ENCODE data around the gene SEZ6L. TPM values are rescaled to one million over a fixed set of nuclear protein-coding genes. Genes with fewer than 3 reads are reported as not detected.
A peak's percentile ranks its signal among the peaks of the same experiment; 100 is the strongest.

SEZ6L gene
- total RNA-seq, 1 experiment from 2014 or later, result not detected

GRCh38 chr22:26174280-26174679 is 5.0 kb downstream of the SEZ6L start:
- Histone ChIP-seq H3K4me3 (replicated peaks in 1 of 2; ENCODE audit: low read depth in 1 of 2, low read length in 2 of 2) (no peak overlapping the region), H3K9ac (ENCODE audit: low read length) (no peak overlapping the region), H3K27ac (ENCODE audit: low read depth, low read length) (no peak overlapping the region), H3K4me1 (ENCODE audit: control insufficient read depth in 1 of 2, insufficient read depth in 2 of 2, low read length in 2 of 2) (no peaks in the 10 kb centered on the region), H3K9me2 (ENCODE audit: insufficient read depth) (no peaks in the 10 kb centered on the region), H2AFZ (ENCODE audit: low read depth, low read length, poor library complexity, severe bottlenecking) (no peak overlapping the region), H3K9me3 (ENCODE audit: control insufficient read depth in 1 of 2, insufficient read depth in 1 of 2, low read depth in 1 of 2, low read length in 2 of 2) (no peaks in the 10 kb centered on the region), H4K20me1 (ENCODE audit: insufficient read depth) (no peaks in the 10 kb centered on the region), H3K79me2 (ENCODE audit: insufficient read depth, low read length) (no peaks in the 10 kb centered on the region), H3K36me3 (ENCODE audit: control insufficient read depth in 1 of 2, insufficient read depth in 2 of 2, low read length in 2 of 2) (no peaks in the 10 kb centered on the region), H3K4me2 (ENCODE audit: low read length) (no peak overlapping the region), H3K27me3 (ENCODE audit: insufficient read depth, low read length) (peaks cover 34% of the 10 kb centered on the region; the same call in 1 of the 2 replicates)
- intact Hi-C loops (cut with micrococcal nuclease), result loop anchor here (5.0 kb wide), 1 partner anchor 133 kb away; no protein-coding TSS in a partner anchor
- TF ChIP-seq CTCF (IDR thresholded peaks at IDR 0.05 in 2 of 3, conservative IDR thresholded peaks at IDR 0.05 in 1 of 3; ENCODE audit: borderline replicate concordance in 1 of 3, insufficient read depth in 1 of 3, low read depth in 2 of 3, low read length in 2 of 3) (peak in 1 of 3 experiments; percentile 18; a peak in 2 of 6 replicates), TCF7L2 (IDR thresholded peaks at IDR 0.05; ENCODE audit: borderline replicate concordance, extremely low read depth, insufficient read depth, insufficient read length) (no peak)
- ATAC-seq, result peak; percentile 50; the same call in 1 of the 2 replicates
- ChIA-PET RAD21 (ENCODE audit: low non-redundant PET in 1 of 2, low total read pairs in 2 of 2, uncharacterized antibody in 2 of 2, unreplicated experiment in 2 of 2) (no interaction called here), POLR2A (no interaction called here), CTCF (interaction anchor here (1.4 kb wide), 1 partner anchor 156 kb away, joined by 3 read pairs; no protein-coding TSS in a partner anchor)
- no TSS peak for BruUV-seq (replicated peaks)
- no peak for DNase-seq (ENCODE audit: low read depth, low spot score)

GRCh38 chr22:26182723-26183122 is 13.5 kb downstream of the SEZ6L start:
- ChIA-PET CTCF (interaction anchor here (2.0 kb wide), 1 partner anchor 10 kb away, joined by 5 read pairs; no protein-coding TSS in a partner anchor), POLR2A (no interaction called here), RAD21 (ENCODE audit: low non-redundant PET in 1 of 2, low total read pairs in 2 of 2, uncharacterized antibody in 2 of 2, unreplicated experiment in 2 of 2) (no interaction called here)
- H3K27ac ChIP-seq (ENCODE audit: low read depth, low read length), result no peak overlapping the region
- H3K9me3 ChIP-seq (ENCODE audit: control insufficient read depth in 1 of 2, insufficient read depth in 1 of 2, low read depth in 1 of 2, low read length in 2 of 2), result no peaks in the 10 kb centered on the region
- H3K27me3 ChIP-seq (ENCODE audit: insufficient read depth, low read length), result peaks cover 15% of the 10 kb centered on the region; the same call in 1 of the 2 replicates
- H3K4me2 ChIP-seq (ENCODE audit: low read length), result no peak overlapping the region
- no peaks in the 10 kb centered on the region for H3K79me2 ChIP-seq (ENCODE audit: insufficient read depth, low read length)
- H3K4me1 ChIP-seq (ENCODE audit: control insufficient read depth in 1 of 2, insufficient read depth in 2 of 2, low read length in 2 of 2), result no peaks in the 10 kb centered on the region
- no peak overlapping the region for H3K4me3 ChIP-seq (replicated peaks in 1 of 2; ENCODE audit: low read depth in 1 of 2, low read length in 2 of 2)
- no peak overlapping the region for H2AFZ ChIP-seq (ENCODE audit: low read depth, low read length, poor library complexity, severe bottlenecking)
- DNase-seq (ENCODE audit: low read depth, low spot score), result no peak
- no peaks in the 10 kb centered on the region for H4K20me1 ChIP-seq (ENCODE audit: insufficient read depth)
- ATAC-seq, result no peak
- no peak for TF ChIP-seq REST (IDR thresholded peaks at IDR 0.05; ENCODE audit: low read depth)
- TF ChIP-seq FOSL1 (IDR thresholded peaks at IDR 0.05; ENCODE audit: low read depth), result no peak
- no peak for TF ChIP-seq POLR2AphosphoS5 (IDR thresholded peaks at IDR 0.05; ENCODE audit: low read depth, low read length)
- TF ChIP-seq CEBPB (IDR thresholded peaks at IDR 0.05; ENCODE audit: low read depth), result no peak
- TF ChIP-seq RAD21 (IDR thresholded peaks at IDR 0.05; ENCODE audit: low read depth), result no peak
- no peak for TF ChIP-seq ZFX (IDR thresholded peaks at IDR 0.05)
- TF ChIP-seq EZH2phosphoT487 (IDR thresholded peaks at IDR 0.05; ENCODE audit: borderline replicate concordance), result no peak
- no peak for TF ChIP-seq JUND (IDR thresholded peaks at IDR 0.05)
- TF ChIP-seq ATF3 (IDR thresholded peaks at IDR 0.05), result no peak
- TF ChIP-seq EZH2 (IDR thresholded peaks at IDR 0.05), result no peak
- TF ChIP-seq SRF (IDR thresholded peaks at IDR 0.05; ENCODE audit: low read depth), result no peak
- H3K36me3 ChIP-seq (ENCODE audit: control insufficient read depth in 1 of 2, insufficient read depth in 2 of 2, low read length in 2 of 2), result no peaks in the 10 kb centered on the region
- BruUV-seq (replicated peaks), result no TSS peak
- intact Hi-C loops (cut with micrococcal nuclease), result no loop called here
- no peak overlapping the region for H3K9ac ChIP-seq (ENCODE audit: low read length)
- no peaks in the 10 kb centered on the region for H3K9me2 ChIP-seq (ENCODE audit: insufficient read depth)

All from HCT116 (cell line).